GM19455 (cell line): ENCODE data around the gene MTR.
A peak's percentile ranks its signal among the peaks of the same experiment; 100 is the strongest.

Experiments
- ATAC-seq: cut with Tn5 transposase; IDR thresholded peaks from one replicate; pipeline ENCODE4 v1.9.1; 2021; ENCODE audit not compliant: unreplicated experiment

MTR gene

DNA sequence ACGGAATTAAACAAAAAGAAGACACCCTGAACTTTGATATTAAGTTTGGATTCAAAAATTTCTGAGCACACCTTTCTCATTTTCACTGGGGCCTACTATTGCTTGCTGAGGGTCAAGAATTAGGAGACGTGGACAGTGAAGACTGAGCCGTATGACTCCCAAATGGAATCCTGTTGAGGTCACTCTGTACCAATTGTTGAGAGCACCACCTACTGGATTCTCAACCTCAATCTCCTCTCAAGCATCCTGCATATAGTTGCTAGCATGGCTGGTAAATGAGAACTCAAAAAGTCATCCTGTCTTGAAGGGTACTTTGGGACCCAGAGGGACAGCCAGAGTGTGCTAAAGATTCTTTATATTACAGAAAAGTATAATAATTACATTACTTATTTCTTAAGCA, 20.2 kb upstream of the MTR start:
- no peak for ATAC-seq

- ATAC-seq, result no peak
Measured at GRCh38 chr1:236779312-236779711, 15.8 kb upstream of the MTR start.

- ATAC-seq, result no peak
Measured at GRCh38 chr1:236785477-236785876, 9.6 kb upstream of the MTR start.

DNA sequence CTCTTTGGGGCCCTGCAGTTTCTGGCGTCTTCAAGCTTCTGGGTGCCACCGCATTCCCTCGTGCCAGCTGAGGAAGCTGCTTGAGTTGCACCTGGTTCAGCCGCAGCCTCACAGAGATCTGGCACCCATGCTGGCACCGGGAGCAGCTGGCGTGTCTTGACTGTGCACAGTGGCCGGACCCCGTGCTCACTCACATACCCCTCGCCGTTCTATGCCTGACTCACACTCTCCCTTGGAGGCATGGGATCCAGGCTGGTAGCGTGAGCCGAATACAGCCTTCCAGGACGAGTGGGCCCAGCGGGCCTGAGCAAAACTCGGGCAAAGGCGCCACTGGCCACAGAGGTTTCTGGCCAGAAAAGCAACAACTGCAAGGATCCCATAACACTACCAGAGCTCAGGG, 8.6 kb upstream of the MTR start:
- ATAC-seq, result no peak

DNA sequence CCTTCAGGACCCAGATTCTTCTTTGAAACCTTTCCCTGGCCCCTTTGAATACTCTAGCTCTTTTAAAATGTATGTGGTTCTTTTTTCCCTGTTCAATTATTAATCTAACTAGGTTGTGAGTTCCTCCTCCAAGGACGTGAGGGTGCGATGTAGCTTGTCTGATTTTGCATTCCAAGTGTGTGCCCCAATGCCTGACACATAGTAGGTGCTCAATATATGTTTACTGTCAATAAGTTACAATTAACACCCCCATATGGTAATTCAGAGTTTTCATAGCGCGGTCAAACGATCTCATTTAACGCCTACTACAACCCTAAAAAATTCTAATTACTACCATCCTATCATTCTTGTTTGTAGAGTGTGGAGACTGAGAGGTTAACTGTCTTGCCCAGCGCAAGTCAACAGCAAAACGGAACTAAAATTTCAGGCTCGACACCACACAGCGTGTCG, 482 bp upstream of the MTR start:
- ATAC-seq, result no peak

GRCh38 chr1:236795757-236796667, 920 bp downstream of the MTR start:
- peak; percentile 38 for ATAC-seq

DNA sequence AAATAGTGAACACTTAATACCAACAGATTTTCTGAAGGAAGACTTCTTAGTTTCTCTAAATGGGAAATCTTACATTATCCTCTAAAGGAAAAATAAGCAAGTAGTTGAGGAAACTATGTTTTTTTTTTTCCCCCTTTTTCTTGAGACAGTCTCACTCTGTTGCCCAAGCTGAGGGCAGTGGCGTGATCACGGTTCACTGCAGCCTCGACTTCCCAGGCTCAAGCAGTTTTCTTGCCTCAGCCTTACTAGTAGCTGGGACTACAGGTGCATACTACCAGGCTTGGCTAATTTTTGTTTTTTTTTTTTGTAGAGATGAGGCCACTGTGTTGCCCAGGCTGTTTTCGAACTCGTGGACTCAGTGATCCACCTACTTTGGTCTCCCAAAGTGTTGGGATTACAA, 3.9 kb downstream of the MTR start:
- no peak for ATAC-seq

DNA sequence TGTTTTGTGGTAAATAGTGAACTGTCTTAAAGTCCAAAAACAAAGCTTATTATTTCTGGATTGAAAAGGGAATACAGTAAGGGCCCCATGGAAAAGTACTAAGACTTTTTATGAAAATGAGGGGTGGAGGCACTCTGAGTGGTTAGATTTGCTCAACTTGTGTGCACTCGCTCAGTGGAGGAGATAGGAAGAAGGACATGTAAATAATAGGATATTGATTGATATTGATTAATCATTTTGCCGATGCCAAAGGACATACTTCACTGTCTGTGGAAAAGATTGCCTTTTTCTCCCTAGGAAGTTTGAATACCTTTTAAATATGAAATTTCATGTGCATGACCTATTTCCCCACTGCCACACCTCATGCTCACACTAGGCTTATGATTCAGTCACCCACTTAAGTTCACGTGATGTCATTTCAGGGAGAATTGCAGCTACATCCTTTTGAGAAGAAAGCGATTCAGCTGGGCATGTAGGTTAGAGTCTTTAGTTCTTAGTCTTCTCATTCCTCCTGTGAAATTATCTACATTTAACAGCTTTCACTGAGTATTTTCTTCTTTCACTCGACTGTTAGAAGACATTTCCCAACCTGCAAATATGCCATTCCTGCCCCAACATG, 5.0 kb downstream of the MTR start:
- no peak for ATAC-seq

- ATAC-seq, result no peak
Measured at GRCh38 chr1:236800623-236801022, 5.5 kb downstream of the MTR start.

GRCh38 chr1:236802264-236802663, 7.2 kb downstream of the MTR start:
- ATAC-seq, result no peak

GRCh38 chr1:236806634-236807033, 11.5 kb downstream of the MTR start:
- no peak for ATAC-seq

- no peak for ATAC-seq
Measured at GRCh38 chr1:236808005-236808404, 12.9 kb downstream of the MTR start.

DNA sequence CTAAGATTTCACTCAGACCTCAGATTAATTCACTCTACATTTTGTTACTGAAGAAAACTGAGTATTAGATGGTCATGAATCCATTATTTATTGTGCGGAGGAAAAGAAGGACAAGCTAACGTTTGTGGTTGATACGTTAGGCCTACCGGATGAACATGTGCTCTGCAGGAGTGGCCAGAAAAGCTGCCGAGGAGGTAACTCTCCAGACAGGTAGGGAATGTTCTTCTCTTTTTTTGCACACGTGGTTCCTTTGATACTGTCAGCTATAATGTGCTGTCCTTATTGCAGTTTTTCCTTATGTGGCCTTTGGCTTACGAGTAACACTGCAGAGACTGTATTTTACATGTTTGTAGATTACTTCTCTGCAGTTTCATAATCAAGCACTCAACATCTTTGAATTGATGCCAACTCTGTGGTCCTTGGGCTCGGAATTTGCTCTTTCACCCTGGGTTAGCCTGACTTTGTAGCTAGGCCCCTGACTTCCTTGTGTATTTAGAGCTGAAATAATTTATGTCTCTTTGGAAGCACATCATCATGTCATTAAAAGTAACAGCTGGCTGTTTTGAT, 13.6 kb downstream of the MTR start:
- no peak for ATAC-seq

GRCh38 chr1:236809148-236809547, 14.1 kb downstream of the MTR start:
- no peak for ATAC-seq

GRCh38 chr1:236810018-236810417, 14.9 kb downstream of the MTR start:
- no peak for ATAC-seq

DNA sequence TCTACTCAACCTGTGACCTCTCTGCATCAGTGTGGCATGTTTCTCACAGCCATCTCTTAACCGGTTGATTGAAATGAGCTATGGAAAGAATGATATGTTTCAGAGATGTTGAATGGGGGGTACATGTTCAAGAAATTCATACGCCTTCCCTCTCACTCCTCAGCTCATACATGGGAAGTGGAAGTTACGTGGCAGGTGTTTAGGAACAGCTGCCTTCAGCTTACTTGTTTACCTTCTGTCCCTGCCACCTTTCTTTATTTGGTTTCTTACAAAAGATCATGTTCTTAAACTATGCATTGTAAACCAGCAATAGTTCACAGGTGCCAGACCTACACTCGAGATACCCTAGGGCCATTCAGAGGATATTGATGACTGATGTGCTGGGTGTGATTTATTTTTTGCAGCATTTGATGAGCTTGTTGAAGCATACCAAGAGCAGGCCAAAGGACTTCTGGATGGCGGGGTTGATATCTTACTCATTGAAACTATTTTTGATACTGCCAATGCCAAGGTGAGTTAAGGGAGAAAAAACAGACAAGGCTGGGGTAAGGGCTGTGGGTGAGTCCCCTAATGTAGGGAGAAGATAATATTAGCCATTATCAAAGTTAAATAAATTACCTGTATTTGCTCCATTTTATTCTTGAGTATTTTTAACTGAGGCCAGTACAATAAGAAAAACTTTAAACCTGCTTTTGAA, 17.4 kb downstream of the MTR start:
- no peak for ATAC-seq

DNA sequence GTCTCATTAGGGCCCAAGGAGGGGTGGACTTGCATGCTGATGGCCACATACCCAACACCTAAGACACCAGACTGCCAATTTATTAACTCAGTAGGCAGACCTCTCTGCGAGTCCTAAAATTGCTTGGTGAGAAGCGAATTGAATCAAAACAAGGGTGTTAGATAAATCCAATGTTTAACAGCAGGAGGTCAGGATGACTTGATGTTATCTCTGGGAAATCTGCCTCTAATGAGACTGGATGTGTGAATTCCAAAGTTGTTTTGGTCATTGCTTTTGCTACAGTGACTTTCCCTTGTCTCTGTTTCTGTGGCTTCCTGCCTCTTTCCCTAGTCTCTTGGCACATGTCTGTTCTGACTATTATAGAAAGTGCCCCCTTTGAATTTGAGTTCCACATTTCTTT, 20.8 kb downstream of the MTR start:
- no peak for ATAC-seq

GRCh38 chr1:236819856-236820255, 24.8 kb downstream of the MTR start:
- ATAC-seq, result no peak

GRCh38 chr1:236821091-236821627, 26.1 kb downstream of the MTR start:
- ATAC-seq, result no peak

DNA sequence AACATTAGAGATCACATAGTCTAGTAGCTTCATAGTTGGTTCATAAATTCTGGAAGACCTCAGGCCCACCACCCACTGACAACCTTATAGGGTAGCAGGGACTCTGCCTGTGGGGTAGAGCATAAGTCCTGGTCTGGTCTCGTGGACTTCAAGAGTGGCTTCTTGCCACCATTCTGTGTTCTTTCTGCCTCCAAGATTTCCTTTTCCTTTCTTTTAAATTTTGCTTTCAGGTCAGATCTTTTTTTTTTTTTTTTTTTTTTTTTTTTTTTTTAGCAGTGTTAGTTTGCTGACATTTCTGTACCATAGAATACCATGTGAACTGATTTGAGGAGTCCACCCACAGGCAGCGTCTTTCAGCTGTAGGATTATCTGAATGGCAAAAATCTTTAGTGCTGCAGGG, 28.5 kb downstream of the MTR start:
- no peak for ATAC-seq

- ATAC-seq, result no peak
Measured at GRCh38 chr1:236829085-236829484, 34.0 kb downstream of the MTR start.
